HG03460 (cell line): Measurements from ENCODE around the gene AOPEP.
A peak's percentile ranks its signal among the peaks of the same experiment; 100 is the strongest.
"Not testable (repeated sequence)": the region's sequence is repeated elsewhere in the genome, so short reads cannot be mapped to it uniquely, and the experiment has no call there.

ENCODE experiments used
- ATAC-seq: cut with Tn5 transposase; IDR thresholded peaks from one replicate; pipeline ENCODE4 v1.9.1; 2021; ENCODE audit not compliant: unreplicated experiment

The AOPEP gene

DNA sequence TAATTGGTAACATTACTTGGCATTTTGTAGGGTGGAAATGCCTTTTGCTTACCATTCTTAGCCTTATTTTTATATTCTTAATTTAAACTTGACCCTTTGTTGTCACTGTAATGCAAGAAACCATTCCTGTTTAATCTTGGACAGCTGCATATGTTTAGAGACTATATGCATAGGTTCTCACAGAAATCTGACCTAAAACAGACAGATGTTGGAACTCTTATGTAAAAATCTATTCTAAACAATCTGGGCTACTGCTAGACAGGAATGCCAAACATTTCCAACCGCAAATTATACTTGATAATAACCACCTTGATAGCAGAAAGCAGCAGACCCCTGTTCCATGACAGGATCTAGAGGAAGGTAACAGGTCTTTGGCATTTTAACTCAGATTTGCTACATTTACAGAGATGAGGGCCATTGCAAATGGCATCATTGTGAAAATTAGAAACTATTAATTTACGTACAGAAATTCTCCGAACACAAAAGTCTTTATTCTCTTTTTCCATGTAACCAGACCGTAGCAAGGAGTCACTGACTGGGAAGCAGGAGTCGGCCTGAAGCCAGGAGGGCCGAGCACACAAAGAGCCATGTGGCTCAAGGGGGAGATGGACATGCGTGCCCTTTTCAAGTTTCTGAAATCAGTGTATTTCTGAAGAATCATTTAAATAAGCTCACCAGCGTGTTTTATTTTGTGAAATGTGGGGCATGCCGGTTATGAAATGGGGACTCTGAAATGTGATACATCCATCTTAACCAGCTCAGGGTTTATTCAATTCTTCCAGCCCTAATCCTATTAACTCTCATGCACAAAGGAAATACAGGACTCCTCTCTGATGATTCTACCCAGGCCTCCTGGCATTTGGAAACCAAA lies 139.3 kb downstream of the AOPEP start:
- ATAC-seq = no peak

DNA sequence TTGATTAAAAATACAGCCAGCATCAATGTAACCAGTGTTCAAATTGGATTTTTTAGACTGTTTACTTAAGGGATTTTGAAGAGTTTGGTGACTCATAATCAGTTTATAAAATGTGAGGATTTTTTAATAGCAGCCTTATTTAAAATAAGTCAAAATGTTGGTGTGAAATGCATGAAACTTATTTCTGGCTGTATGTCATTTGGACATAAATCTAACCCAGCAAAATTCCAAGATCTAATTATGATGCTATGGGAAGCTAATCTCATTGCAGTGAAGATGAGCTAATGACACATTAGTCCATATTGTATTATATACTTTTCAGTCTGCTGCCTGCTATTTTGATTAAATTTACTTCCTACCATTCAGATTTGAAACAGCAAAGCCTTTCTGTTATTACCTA lies 140.3 kb downstream of the AOPEP start:
- no peak for ATAC-seq

DNA sequence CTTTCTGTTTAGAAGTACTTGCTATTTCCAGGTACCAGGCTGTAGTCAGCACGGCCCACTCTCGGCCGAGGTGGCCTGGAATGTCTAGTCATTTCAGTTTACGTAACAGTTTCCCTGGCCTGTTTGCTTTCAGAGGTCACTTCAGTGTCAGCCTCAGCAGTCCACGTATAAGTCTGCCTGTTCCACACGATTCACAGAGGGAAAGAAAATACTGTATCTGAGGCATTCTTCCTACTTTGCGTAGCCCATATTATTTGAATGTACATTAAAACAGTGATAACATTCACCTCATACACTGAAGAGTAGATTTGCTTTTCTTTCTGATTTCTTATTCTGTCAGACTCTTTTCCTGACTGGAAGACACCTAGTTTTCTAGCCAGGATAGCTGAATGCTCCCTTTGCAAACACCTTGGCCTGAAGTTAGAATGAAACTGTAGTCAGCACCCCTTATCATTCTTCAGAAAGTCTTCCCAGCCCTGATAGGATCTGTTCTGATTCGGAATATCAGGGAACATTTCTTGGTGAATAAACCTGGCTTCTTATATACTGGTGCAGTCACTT lies 140.9 kb downstream of the AOPEP start:
- ATAC-seq = no peak

DNA sequence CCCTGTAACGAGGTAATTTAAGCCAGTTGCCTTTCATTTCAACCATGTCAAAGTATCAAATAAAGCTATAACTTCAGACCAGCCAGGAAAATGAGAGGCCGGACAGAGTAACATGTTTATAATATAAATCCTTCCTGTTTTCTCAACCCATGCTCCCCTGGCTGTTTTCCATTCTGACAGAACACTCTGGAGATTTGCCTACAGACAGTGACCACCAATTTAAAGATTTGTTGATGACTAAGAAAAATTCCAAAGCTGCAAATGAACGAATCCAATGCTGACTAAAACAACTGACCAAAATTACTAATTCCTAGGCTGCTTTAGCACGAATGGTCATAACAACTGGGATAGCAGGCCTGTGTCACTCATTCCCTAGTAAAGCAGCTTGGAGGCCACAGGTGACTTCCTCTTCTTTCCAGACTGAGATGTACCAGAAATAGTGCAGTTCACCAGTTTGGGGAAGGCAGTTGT lies 141.4 kb downstream of the AOPEP start:
- no peak for ATAC-seq

DNA sequence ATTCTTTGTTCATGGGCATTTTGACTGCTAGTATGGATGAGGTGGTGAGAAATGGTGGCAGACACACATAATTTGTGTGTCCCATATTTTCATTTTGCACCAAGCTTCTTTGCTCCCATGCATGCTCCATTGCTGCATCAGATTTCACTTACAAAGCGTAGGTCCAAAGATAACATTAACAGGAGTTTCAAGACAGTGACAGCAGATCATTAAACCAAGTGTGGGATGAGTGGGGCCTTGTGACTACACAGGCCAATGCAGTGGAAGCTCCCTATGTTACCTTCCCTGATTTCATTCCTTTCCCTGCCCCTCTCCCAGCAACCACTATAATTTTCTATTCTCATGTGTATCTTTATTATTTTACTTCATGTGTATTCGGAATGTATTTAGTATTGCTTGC lies 142.0 kb downstream of the AOPEP start:
- ATAC-seq = no peak

DNA sequence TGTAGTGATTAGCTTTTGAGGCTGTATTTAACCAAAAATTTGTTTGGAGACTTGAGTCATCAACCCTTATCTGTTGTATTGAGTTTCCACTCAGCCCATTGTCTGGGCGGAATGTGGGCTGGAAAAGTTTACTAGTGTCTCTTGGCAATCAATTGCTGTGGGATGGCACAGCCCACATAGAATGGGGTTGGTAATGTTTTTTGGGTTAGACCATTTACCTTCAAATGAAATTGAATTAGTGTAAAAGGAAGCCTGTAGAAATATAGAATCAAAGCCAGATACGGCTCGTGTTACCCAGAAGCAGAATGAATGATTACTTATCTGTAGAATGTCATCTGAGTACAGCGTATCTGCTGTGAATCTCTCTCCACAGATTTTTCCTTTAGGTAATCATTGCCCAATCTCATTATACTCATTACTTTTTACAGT lies 142.9 kb downstream of the AOPEP start:
- ATAC-seq = no peak

DNA sequence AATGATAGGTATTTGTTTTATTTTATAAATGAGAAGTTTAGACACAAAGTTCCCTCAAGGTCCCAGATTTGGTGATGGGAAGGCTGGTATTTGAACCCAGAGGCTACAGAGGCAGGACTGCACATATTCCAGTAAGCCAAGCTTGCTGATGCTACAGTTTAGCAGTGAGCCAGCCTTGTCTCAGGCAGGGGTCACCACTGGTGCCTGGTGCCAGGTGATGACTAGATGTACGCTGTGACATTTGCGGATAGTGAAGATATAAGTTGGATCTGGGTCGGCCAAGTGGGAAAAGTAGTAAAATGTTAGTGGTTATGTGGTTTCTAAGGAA lies 143.9 kb downstream of the AOPEP start:
- ATAC-seq = no peak

DNA sequence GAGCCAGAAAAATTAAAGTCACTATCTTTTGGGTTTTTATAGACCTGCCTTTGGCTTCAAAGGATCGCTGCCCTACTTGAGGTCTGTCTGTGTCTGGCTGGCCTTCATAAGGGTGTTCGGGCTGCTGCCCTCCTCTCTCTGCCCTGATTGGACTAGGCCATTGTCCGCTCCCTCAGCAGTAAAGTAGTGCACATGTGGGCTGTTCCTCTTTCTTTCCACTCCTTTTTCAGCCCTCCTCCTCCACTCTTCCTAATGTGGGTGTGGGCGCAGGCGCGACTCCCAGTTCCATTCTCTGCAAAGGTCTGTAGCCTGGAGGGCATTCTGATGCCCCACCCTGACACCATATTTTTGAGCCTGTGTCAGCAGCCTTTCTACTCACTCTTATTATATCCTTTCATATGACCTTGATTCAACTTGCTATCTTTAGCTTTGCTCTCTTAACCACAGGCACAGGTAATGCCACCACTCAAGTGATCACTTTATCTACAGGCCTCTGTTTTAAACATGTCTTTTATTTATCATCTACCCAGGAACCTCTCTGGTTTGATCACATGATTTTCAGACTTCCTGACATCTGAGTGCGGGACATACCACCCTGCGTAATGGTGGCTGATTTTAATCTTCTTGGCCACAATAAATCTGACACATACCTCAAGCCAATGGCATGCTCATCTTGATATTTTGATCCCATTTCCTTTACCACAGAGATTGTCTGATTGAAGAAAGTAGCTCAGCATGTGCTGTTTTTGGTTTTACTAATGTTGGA lies 144.5 kb downstream of the AOPEP start:
- no peak for ATAC-seq

DNA sequence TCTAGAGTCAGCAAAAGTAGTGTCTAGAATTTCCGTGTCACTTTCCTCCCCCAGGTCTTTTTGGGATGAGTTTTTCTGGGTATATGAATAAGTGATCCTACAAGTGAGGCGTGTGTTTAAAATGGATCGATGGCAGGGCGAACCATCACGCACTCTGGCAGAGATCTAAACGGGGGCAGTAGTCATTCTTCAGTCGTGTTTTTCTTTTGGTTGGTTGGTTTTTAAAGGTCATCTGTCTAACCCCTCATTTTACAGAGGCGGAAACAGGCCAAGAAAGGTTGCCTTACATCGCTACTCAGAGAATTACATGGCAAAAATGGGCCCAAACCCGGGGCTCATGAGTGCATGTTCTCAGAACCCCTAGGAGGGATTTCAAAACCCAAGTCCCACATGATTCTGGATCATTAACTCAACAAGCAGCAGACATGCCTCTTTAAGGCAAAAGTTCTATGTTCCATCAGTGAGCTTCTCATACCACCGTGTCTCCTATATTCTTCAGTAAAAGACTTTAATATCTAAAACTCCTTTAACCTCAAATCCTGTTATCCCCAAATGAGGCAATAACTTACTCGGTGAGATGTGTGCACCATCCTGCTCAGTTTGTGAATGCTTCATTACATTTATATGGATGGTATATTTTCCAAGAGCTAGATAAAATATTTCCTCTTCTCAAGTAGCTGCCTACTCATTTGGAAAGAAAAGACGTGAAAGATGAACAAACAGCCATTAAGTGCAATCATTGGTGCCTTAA lies 145.8 kb downstream of the AOPEP start:
- no peak for ATAC-seq

DNA sequence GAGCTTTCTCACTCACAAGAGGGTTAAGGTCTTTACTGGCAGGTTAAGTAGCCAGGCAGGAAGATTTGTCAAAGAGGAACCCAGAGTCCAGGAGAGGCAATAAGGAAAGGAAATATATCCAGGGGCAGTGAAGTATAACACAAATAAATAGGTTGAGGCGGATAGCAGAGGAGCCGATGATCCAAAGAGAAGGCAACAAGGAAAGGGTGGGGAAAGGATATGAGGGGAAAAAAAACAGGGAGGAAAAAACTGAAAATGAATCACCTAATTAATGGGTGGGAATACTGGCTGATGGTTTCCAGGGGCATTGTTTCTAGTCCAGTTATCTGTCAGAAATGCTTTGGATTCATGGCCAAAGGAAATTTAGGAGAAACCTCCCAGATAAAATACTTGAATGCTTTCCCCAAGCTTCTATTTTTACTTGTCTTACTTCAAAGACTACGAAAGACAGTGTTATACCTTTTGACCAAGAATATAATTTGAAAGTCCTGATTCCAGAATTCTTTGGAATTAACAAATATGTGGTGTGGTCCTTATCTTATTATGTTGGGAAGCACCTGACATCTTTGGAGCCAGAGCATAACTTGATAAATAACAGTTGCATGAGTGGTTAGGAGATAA lies 146.5 kb downstream of the AOPEP start:
- no peak for ATAC-seq

DNA sequence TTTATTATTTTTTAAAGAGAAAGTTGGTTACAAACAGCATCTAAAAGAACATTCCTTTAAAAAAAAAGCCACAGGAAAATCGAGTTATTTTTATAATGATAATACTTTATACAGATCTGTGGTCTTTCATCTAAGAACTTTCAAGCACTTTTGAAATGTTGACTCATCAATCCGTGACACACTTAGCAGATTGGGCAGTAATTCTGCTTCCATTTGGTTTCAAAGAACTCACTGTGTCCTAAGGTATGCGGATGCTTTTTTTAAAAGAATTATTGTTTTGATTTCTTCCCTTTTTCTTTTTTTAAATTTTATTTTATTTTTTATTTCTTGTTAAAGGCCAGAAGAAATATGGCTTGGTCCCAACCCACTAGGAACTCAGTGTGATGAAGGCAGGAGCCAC lies 147.8 kb downstream of the AOPEP start:
- ATAC-seq = no peak

DNA sequence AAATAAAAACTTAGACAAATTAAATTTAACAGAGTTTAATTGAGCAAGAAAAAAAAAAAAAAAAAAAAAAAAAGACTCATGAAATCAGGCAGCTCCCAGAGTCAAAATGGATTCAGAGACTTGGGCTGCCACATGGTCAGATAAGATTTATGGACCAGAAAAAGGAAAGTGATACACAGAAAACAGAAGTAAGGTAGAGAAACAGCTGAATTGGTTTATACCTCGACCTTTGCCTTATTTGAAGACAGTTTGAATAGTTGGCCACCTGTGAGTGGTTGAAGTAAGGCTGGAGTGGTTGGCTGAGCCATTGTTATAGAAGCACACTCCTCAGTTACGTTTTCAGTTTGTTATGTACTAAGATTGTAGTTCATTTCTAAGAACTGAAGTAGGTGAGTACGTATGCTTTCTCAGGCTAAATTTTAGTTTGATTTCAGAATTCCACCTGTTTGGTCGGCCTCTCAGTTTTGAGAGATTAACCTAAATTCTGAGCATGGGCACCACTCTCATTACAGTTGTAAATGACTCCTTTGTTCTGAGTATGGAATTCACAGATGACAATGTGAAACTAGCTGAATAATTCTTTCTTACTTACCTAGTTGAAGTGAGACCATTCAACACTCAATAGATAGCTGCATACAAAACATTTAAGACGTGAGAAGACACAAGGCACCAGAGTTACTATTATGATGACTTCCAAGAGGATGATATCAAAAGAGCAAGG lies 149.0 kb downstream of the AOPEP start:
- peak; percentile 63 for ATAC-seq

DNA sequence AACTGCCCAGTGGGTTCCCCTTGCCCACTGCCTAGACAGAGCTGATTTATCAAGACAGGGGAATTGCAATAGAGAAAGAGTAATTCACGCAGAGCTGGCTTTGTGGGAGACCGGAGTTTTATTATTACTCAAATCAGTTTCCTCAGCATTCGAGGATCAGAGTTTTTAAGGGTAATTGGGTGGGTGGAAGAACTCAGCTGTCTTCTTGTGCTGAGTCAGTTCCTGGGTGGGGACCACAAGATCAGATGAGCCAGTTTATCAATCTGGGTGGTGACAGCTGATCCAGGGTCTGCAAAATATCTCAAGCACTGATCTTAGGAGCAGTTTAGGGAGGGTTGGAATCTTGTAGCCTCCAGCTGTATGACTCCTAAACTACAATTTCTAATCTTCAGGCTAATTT lies 152.3 kb downstream of the AOPEP start:
- not testable (repeated sequence) for ATAC-seq

DNA sequence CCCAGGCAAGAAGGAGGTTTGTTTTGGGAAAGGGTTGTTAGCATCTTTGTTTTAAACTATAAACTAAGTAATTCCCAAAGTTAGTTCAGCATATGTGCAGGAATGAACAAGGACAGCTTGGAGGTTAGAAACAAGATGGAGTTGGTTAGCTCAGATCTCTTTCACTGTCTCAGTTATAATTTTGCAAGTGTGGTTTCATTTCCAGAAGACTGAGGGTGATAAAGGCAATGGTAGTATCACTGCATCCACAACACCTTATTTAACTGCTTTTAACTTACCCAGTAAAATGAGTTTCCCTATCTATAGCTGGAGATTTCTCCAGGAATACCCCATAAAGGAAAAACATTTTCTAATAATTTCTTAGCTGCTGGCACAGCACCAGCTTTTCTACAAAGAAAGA lies 152.7 kb downstream of the AOPEP start:
- ATAC-seq = no peak

DNA sequence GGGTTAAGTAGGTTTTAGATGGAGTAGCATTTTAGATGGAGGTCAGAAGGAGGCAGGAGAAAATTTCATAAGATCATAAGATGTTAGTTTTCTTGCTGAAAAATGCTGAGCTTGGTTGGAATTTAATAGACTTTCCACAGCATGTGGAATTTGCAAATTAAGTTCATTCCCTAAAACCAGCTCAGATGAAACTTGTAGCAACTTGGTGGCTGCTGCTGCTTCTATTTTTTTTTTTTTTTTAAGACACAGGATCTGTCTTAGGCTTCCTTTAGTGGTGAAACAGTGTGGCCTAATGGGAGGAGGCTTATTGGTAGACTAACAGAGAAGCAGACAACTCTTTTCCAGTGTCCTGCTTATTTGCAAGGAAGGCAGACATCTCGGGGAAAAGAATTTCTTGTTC lies 154.5 kb downstream of the AOPEP start:
- ATAC-seq = no peak

DNA sequence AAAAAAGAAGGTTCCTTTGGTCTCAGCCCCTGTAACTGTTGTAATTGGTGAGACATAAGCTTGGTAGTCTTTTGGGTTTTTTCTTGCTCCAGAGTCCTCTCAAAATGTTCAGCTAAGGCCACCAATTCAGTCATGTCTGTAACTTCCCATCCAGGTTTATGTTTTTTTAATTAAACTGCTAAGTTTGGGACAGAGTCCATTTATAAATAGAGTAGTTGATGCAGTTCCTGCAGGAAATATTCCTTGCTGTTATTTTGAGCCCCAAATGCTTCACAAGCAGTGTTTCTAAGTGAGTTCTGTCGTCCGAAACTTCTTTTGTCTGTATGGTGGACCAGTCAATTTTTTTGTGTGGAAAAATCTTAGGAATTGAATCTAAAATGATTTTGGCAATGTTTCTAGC lies 155.0 kb downstream of the AOPEP start:
- ATAC-seq = no peak

DNA sequence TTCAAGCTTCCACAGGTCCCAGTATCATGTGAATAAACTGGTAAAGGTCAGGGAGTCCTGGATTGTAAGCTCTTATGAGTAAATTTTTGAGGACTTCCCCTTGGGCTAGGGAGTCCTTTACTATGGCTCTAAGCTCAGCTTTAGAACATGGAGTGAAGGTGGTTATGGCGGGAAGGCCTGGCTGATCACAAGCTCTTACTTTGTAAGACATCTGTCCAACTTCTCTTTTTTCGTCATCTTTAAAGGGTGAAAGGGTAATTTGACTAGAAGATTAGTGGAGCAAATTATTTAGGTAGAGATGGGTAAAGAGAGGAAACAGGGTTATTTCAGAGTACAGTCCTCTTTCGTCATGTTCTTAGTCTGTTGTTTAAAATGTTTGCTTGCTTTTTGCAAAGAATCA lies 155.4 kb downstream of the AOPEP start:
- ATAC-seq = no peak

DNA sequence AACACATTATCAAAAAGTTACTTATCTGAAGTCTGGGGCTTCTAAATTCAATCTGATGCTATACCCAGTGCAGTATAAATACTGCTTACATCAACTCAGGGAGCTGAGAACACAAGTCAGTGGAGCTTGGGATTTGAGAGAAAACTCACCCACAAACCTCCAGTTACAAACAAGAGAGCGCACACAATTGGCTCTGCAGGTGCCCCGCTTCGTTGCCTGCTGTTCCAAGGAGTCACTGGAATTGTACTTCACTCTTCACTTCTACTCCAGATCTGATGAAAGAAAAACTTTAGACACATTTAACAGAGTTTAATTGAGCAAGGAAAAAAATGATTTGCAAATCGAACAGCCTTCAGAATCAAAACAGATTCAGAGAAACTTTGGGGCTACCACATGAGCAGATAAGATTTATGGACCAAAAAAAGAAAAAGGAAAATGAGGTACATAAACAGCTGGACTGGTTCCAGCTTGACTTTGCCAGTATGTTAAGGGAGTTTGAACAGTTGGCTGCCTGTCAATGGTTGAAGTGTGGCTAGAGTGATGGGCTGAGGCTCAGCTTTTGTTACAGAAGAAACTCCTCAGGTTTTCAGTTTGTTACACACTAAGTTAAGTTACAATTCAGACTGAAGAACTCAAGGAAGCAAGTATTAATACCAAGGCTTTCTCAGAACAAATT lies 156.6 kb downstream of the AOPEP start:
- ATAC-seq = no peak

DNA sequence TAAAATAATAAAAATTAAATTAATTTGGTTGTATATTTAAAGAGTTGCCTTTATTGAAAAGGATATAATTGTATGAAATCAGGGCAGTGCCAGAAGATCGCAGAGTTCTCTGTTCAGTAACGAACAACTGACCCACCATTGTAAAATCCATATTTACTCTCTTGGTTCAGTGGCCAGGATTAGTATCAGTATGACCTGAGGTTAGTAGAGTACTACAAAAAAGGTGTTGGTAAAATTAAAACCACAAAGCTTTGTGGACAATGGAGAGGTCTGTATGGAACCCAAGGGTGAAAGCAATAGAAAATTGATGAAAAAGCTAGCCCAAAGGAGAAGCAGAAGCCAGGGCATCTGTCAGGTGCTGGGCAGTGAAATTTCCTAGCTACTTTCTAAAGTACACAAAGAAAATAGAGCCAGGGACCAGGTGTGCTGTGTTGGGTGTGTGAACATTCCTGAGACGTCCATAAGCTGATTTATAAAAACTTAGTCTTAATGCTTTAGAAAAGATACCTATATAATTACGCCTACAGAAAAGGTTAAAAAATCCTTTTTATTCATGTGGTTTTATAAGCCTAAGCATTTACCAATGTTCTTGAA lies 159.5 kb downstream of the AOPEP start:
- ATAC-seq = no peak
